Stimulated activated CD8-positive, alpha-beta memory T cell treated with anti-CD3 and anti-CD28 coated beads, Interleukin-7, amount 100 ng/mL, for 24 hours (primary cell): Measurements from ENCODE around the gene FMO1.
"Not testable (repeated sequence)": the region's sequence is repeated elsewhere in the genome, so short reads cannot be mapped to it uniquely, and the experiment has no call there.

ENCODE experiments used
- DNase-seq: peaks from one replicate; pipeline ENCODE4 v3.0.0-alpha.2; 2020; ENCODE audit warnings: low read depth

FMO1 gene

GRCh38 chr1:171233183-171233582 lies 15.1 kb upstream of the FMO1 start:
- DNase-seq, result no peak

DNA sequence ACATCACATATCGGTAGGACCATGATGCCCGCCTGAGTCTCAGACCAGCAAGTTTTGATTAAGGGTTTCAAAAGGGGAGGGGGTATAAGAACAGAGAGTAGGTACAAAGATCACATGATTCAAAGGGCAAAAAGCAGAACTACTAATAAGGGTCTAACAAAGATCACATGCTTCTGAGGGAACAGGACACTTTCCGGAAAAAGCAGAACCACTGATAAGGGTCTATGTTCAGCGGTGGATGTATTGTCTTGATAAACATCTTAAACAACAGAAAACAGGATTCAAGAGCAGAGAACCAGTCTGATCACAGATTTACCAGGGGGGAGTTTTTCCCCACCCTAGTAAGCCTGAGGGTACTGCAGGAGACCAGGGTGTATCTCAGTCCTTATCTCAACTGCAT lies 12.1 kb upstream of the FMO1 start:
- not testable (repeated sequence) for DNase-seq

DNA sequence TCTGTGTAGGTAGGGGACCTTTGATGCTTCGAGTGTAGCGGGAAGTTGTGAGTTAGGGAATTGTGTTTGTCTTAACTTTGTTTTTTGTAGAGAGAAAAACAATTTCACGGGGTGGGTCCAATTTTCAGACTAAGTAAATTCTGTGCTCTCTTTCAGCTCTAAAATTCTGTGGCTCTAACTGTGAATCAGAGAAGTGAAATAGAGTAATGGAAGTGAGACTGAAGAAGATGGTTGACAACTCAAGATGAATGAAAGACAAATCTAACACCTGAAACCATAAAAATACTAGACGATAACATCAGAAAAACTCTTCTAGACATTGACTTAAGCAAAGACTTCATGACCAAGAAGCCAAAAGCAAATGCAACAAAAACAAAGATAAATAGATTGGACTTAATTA lies 4.4 kb upstream of the FMO1 start:
- DNase-seq, result no peak

DNA sequence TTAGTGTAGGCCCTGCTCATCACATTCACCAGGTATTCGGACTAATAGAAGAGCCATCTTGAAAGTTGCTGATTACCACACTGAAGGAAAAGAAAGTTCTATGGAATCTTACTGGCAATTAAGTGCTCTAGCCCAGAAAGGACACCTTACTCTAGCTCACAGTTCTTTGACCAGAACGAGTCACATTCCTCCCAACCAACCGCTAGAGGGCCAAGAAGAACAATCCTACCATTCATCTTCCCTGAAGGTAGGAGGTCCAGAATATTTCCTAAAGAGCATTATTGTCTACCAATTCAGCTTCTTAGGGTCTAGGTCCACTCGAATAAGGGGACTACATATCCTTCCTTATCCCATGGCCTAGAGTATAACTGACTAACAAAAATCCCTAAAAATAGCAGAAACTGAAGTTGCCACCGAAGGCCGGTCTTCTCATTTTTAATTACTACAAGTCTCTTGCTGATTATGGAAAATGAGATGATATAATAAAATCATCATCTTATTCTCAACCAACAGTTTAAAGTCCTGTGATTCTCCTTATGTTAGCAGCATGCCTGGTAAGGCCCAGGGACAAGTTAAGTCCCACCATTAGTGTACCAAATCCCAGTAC lies 2.7 kb upstream of the FMO1 start:
- DNase-seq, result no peak

- DNase-seq, result no peak
These were observed 793 bp upstream of the FMO1 start for GRCh38 chr1:171247501-171247900.

DNA sequence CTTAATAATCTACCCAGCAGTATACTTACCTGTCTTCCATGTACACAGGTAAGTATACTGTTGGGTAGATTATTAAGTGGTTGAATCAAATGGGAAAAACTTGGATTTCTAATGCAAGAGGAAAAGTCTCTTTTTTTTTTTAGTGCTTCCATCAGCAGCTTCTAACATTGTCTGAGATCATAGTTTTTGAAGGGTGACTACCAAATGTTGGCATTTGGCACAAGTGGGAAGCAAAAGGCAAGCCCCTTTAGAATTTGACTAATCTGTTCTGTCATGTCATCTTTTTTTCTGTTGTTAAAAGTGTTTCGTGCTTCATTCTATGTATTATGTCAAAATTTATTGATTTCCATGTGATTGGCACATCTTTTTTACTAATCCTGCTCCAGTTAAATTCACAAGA lies 547 bp downstream of the FMO1 start:
- DNase-seq, result no peak

DNA sequence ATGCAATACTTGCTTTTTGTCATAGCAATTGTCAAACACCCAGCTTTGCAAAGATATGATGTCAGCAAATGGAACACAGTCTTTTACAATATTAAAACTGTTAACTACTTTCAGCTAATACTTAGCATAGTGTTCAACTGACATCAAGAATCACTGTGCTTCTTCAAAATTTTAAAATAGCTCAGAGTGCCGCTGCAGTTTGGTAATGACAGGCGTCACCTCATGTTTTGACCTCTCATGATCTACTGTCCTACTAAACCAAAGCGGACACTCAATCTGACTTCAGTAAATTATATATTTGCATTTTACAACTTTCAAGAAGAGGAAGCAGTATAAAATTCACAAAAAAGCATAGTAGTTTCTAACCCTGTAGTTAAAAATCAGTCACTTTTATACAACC lies 2.0 kb downstream of the FMO1 start:
- DNase-seq, result no peak

- DNase-seq, result no peak
These were observed 3.0 kb downstream of the FMO1 start for GRCh38 chr1:171251042-171251951.

DNA sequence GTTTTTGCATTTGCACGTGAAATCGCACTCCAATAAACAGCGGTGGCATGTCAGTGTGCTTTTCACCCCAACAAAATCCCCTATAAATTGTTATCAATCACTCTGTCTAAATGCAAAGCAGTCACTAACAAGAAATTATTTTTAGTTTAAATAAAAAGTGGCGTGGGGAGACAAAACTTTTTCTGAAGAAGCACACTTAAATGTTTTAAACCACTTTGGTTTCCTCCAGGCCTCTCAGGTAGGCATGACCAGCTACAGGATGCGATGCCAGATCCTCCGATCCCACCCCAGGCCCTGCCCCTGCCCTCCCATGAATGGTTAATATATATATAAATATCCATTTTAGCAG lies 3.6 kb downstream of the FMO1 start:
- DNase-seq, result no peak

GRCh38 chr1:171252482-171252881 lies 4.2 kb downstream of the FMO1 start:
- no peak for DNase-seq

- no peak for DNase-seq
These were observed 6.6 kb downstream of the FMO1 start for GRCh38 chr1:171254859-171255258.

- DNase-seq, result no peak
These were observed 8.8 kb downstream of the FMO1 start for GRCh38 chr1:171256940-171257606.

DNA sequence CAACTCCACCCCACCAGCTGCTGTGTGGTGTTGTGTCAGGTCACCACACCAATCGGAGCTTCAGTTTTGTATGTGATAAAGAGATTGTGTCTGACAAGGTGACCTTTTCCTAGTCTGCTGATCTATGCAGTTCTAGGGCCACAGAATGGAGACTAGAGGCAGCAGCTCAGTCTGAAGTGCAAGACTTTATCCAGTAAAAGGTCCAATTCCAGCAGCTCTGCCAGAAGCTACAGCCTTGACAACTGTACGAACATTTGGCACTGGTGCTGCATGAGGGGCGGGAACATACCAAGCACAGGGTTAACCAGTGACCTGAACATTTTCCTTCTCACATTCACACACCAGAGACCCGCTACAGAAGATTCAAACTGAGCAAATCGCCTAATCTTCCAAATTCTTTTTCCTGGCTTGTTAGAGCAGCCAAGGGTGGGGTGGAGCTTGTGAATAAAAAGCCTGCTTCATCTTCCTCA lies 9.3 kb downstream of the FMO1 start:
- DNase-seq, result no peak

DNA sequence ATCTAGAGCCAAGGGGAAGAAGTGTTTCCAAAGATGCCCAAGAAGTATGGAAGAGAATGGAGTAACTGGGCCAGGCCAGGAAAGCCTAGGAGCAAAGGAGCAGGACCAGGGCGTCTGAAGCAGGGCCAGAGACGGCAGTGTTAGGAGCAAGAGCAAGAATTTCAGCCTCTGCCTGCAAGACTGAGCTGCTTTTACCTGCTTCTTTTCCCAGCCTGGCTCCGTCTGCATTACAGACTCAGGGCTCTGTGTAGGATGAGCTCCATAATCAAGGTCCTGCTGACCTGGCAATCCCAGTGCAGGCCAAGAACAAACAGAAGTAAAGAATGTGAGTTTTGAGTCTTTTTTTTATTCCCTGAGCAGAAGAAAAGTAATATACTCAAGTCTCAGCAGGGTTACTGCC lies 10.1 kb downstream of the FMO1 start:
- no peak for DNase-seq

GRCh38 chr1:171258943-171259342 lies 10.6 kb downstream of the FMO1 start:
- DNase-seq, result no peak

- DNase-seq, result no peak
These were observed 13.0 kb downstream of the FMO1 start for GRCh38 chr1:171261336-171261735.

DNA sequence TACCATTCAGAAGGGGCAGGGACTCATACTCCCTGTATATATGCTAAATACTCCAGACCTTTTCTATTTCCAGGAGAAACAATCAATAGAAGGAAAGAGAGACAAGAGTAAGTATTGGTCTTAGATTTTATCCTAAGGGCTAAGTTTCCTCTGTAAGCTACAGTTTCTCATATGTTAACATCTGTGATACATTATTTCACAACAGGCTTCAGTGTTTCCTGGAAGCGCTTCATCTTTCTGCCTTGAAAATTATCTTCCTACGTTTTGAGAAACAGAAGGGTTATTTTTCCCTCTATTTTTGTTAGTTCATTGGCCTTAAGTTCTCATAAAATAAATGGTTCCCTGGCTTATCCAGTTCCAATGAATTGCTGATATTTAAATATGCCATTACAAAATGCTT lies 15.6 kb downstream of the FMO1 start:
- DNase-seq, result no peak

DNA sequence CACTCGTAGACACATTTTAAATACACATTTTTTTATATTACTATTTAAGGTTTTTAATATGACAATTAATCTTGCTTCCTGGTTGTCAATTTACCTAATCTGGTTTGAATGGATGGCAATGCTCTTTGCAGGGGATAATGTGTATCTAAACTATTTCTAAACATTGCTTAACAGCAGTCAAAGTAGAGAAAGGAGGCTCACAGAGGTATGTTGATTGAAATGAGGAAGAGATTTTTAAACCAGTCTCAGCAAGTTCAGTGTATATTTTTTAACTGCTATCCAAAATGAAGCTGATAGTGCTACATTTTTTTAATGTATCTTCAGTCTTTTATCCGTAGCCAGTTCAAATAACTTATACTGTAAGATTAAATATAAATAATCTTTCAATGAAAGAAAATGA lies 17.4 kb downstream of the FMO1 start:
- no peak for DNase-seq

GRCh38 chr1:171266930-171267329 lies 18.6 kb downstream of the FMO1 start:
- DNase-seq, result no peak

DNA sequence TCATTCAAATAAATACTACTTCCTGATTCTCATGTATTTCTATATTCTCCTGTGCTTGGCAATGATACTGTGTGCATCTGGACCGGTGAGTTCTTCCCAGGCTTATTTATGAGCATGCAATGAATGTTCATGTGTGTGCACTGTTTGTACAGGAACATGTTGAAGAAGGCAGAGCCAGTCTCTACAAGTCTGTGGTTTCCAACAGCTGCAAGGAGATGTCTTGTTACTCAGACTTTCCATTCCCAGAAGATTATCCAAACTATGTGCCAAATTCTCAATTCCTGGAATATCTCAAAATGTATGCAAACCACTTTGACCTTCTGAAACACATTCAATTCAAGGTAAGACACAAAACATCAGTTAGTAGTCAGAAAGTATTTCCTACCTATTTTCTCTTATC lies 19.1 kb downstream of the FMO1 start:
- DNase-seq, result no peak

- no peak for DNase-seq
These were observed 22.5 kb downstream of the FMO1 start for GRCh38 chr1:171270806-171271205.

GRCh38 chr1:171277534-171277933 lies 29.2 kb downstream of the FMO1 start:
- DNase-seq, result no peak

DNA sequence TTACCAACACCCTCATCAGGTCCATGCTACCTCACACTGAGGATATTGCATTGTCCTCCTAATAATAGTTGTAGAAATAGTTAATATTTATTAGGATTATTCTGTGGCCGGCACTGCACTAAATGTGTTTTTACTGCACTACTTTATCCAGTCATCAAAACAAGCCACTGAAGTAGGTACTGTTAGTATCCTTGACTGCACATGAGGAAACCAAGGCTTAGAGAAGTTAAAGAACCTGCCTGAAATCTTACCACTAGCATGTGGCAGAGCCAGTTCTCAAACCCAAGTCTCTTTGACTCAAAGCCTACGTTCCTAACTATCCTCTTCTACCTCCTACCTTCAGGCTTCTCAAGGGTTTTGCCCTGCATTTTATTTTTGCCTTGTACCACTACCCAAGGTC lies 30.9 kb downstream of the FMO1 start:
- no peak for DNase-seq
